ENCODE measurements around the gene SEMA3F.

- TF ChIP-seq, protein P1, sequence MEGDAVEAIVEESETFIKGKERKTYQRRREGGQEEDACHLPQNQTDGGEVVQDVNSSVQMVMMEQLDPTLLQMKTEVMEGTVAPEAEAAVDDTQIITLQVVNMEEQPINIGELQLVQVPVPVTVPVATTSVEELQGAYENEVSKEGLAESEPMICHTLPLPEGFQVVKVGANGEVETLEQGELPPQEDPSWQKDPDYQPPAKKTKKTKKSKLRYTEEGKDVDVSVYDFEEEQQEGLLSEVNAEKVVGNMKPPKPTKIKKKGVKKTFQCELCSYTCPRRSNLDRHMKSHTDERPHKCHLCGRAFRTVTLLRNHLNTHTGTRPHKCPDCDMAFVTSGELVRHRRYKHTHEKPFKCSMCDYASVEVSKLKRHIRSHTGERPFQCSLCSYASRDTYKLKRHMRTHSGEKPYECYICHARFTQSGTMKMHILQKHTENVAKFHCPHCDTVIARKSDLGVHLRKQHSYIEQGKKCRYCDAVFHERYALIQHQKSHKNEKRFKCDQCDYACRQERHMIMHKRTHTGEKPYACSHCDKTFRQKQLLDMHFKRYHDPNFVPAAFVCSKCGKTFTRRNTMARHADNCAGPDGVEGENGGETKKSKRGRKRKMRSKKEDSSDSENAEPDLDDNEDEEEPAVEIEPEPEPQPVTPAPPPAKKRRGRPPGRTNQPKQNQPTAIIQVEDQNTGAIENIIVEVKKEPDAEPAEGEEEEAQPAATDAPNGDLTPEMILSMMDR (IDR thresholded peaks at IDR 0.05; ENCODE audit: low read depth, low read length, poor library complexity, severe bottlenecking), result no peak
- TF ChIP-seq EZH2phosphoT487 (IDR thresholded peaks at IDR 0.05; ENCODE audit: borderline replicate concordance, low read length), result no peak
These were observed 1.2 kb upstream of the SEMA3F start for GRCh38 chr3:50153782-50154475.
